ENCODE data around the gene MID1.

Gene MID1

GRCh38 chrX:10529344-10529743 is 91.0 kb downstream of the MID1 start:
- no peak for DNase-seq

- no peak for DNase-seq
Measured at GRCh38 chrX:10526451-10526850, 93.9 kb downstream of the MID1 start.

GRCh38 chrX:10525381-10526120 is 94.8 kb downstream of the MID1 start:
- no peak for DNase-seq

GRCh38 chrX:10524578-10524977 is 95.8 kb downstream of the MID1 start:
- no peak for DNase-seq

- DNase-seq = no peak
Measured at GRCh38 chrX:10519761-10520160, 100.6 kb downstream of the MID1 start.

- no peak for DNase-seq
Measured at GRCh38 chrX:10519278-10519677, 101.1 kb downstream of the MID1 start.

GRCh38 chrX:10518073-10518472 is 102.3 kb downstream of the MID1 start:
- DNase-seq = no peak

GRCh38 chrX:10516781-10517322 is 103.5 kb downstream of the MID1 start:
- no peak for DNase-seq

- DNase-seq = no peak
Measured at GRCh38 chrX:10514891-10515290, 105.5 kb downstream of the MID1 start.

- no peak for DNase-seq
Measured at GRCh38 chrX:10513974-10514373, 106.4 kb downstream of the MID1 start.

GRCh38 chrX:10512741-10513140 is 107.6 kb downstream of the MID1 start:
- no peak for DNase-seq

- no peak for DNase-seq
Measured at GRCh38 chrX:10512258-10512657, 108.1 kb downstream of the MID1 start.

GRCh38 chrX:10509397-10509796 is 111.0 kb downstream of the MID1 start:
- no peak for DNase-seq

- DNase-seq = no peak
Measured at GRCh38 chrX:10508891-10509290, 111.5 kb downstream of the MID1 start.

GRCh38 chrX:10507876-10508275 is 112.5 kb downstream of the MID1 start:
- DNase-seq = no peak

- no peak for DNase-seq
Measured at GRCh38 chrX:10507181-10507580, 113.2 kb downstream of the MID1 start.

GRCh38 chrX:10506781-10507180 is 113.6 kb downstream of the MID1 start:
- DNase-seq = no peak

GRCh38 chrX:10505726-10506125 is 114.7 kb downstream of the MID1 start:
- no peak for DNase-seq

- no peak for DNase-seq
Measured at GRCh38 chrX:10502961-10503360, 117.4 kb downstream of the MID1 start.

- no peak for DNase-seq
Measured at GRCh38 chrX:10501611-10502010, 118.8 kb downstream of the MID1 start.

- no peak for DNase-seq
Measured at GRCh38 chrX:10496345-10496965, 123.9 kb downstream of the MID1 start.

- no peak for DNase-seq
Measured at GRCh38 chrX:10495677-10496076, 124.7 kb downstream of the MID1 start.

- no peak for DNase-seq
Measured at GRCh38 chrX:10492250-10492649, 128.1 kb downstream of the MID1 start.

GRCh38 chrX:10486373-10486772 is 134.0 kb downstream of the MID1 start:
- no peak for DNase-seq

GRCh38 chrX:10485326-10485725 is 135.1 kb downstream of the MID1 start:
- no peak for DNase-seq
